HCT116 (cell line): ENCODE data around the gene NIM1K. TPM values are rescaled to one million over a fixed set of nuclear protein-coding genes. Genes with fewer than 3 reads are reported as not detected.

Source experiments
- ATAC-seq: fragments of 200-7000 bp; cut with Tn5 transposase; 2 replicates; pipeline ENCODE4 v1.9.1; 2020; ENCODE audit warnings: mild to moderate bottlenecking, moderate library complexity
- BruUV-seq: library from RNA; stranded (reverse); fragments of 400-500 nt; replicated peaks from 2 replicates; lab custom pipeline; 2021; lab: Mats Ljungman, UMichigan
- CTCF ChIA-PET: fragments of 300-600 bp; sonication (Branson Sonifier 250); formaldehyde crosslinking; loops from one replicate; lab custom pipeline; 2021; ENCODE audit warnings: antibody characterized with exemption; lab: Charles Lee
- POLR2A ChIA-PET: fragments of 300-600, 350-600 bp; sonication (Branson Sonifier 250); formaldehyde crosslinking; loops from one replicate; lab custom pipeline; 2021; ENCODE audit warnings: antibody characterized with exemption; lab: Charles Lee
- RAD21 ChIA-PET, 2 experiments: fragments of 300-600 bp; sonication (Branson Sonifier 250); formaldehyde crosslinking; loops; one replicate each; lab custom pipeline; 2023; ENCODE audit warnings: low total read pairs in 2 of 2; ENCODE audit not compliant: uncharacterized antibody in 2 of 2, unreplicated experiment in 2 of 2, low non-redundant PET in 1 of 2; lab: Charles Lee
- DNase-seq: peaks from one replicate; pipeline ENCODE4 v3.0.0-alpha.2; 2010; ENCODE audit warnings: low read depth, low spot score
- H2AFZ ChIP-seq: fragments of 200-600 bp; shearing (Covaris generic), sonication (generic); 2 replicates; pipeline ENCODE4 v1.6.1; 2017; ENCODE audit warnings: low read depth, mixed run types, mixed read lengths, antibody characterized with exemption, low read length; ENCODE audit not compliant: poor library complexity, severe bottlenecking
- H3K27ac ChIP-seq: 2 replicates; pipeline ENCODE4 v1.5.1; 2012; ENCODE audit warnings: low read depth, low read length
- H3K27me3 ChIP-seq: fragments of 200-600 bp; sonication (generic); 2 replicates; pipeline ENCODE4 v1.6.1; 2016; ENCODE audit warnings: mixed run types, low read length, mixed read lengths; ENCODE audit not compliant: insufficient read depth
- H3K36me3 ChIP-seq, 2 experiments: fragments of 200-500 bp in 1 of 2; fragments of 200-600 bp in 1 of 2; sonication (Bioruptor generic) in 1 of 2; sonication (generic) in 1 of 2; 2 replicates each; pipeline versions ENCODE4 v1.5.1 to v1.6.1; 2014 to 2016; ENCODE audit warnings: low read length in 2 of 2, inconsistent platforms in 1 of 2, mixed read lengths in 1 of 2, mixed run types in 1 of 2; ENCODE audit not compliant: insufficient read depth in 2 of 2, control insufficient read depth in 1 of 2
- H3K4me1 ChIP-seq, 2 experiments: fragments of 200-600 bp in 1 of 2; sonication (generic) in 1 of 2; 2 replicates each; pipeline versions ENCODE4 v1.5.1 to v1.6.1; 2012 to 2017; ENCODE audit warnings: low read length in 2 of 2, inconsistent platforms in 1 of 2, mild to moderate bottlenecking in 1 of 2, mixed read lengths in 1 of 2, mixed run types in 1 of 2, moderate library complexity in 1 of 2; ENCODE audit not compliant: insufficient read depth in 2 of 2, control insufficient read depth in 1 of 2
- H3K4me2 ChIP-seq: fragments of 200-600 bp; sonication (generic); 2 replicates; pipeline ENCODE4 v1.6.1; 2017; ENCODE audit warnings: mixed run types, low read length, mixed read lengths
- H3K4me3 ChIP-seq, 2 experiments: fragments of 200-600 bp in 1 of 2; sonication (generic) in 1 of 2; replicated peaks in 1 of 2; 2 replicates each; pipeline ENCODE4 v1.5.1; 2011 to 2016; ENCODE audit warnings: low read length in 2 of 2, control low read depth in 1 of 2, low read depth in 1 of 2, mild to moderate bottlenecking in 1 of 2, mixed read lengths in 1 of 2, mixed run types in 1 of 2
- H3K79me2 ChIP-seq: fragments of 200-600 bp; sonication (generic); 2 replicates; pipeline ENCODE4 v1.6.1; 2017; ENCODE audit warnings: mild to moderate bottlenecking, mixed run types, low read length, moderate library complexity, mixed read lengths; ENCODE audit not compliant: insufficient read depth
- H3K9ac ChIP-seq: fragments of 200-600 bp; sonication (generic); 2 replicates; pipeline ENCODE4 v1.6.1; 2016; ENCODE audit warnings: low read length, mixed read lengths
- H3K9me2 ChIP-seq: fragments of 200-600 bp; sonication (generic), shearing (Covaris generic); 2 replicates; pipeline ENCODE4 v1.6.1; 2017; ENCODE audit warnings: mixed run types, mild to moderate bottlenecking, moderate library complexity; ENCODE audit not compliant: insufficient read depth
- H3K9me3 ChIP-seq, 2 experiments: fragments of 200-500 bp in 1 of 2; fragments of 200-600 bp in 1 of 2; sonication (Bioruptor generic) in 1 of 2; sonication (generic) in 1 of 2; 2 replicates each; pipeline ENCODE4 v1.6.1; 2014 to 2017; ENCODE audit warnings: low read length in 2 of 2, mixed read lengths in 2 of 2, inconsistent platforms in 1 of 2, low read depth in 1 of 2, mild to moderate bottlenecking in 1 of 2, mixed run types in 1 of 2, moderate library complexity in 1 of 2; ENCODE audit not compliant: control insufficient read depth in 1 of 2, insufficient read depth in 1 of 2
- H4K20me1 ChIP-seq: fragments of 200-600 bp; sonication (generic), shearing (Covaris generic); 2 replicates; pipeline ENCODE4 v1.6.1; 2017; ENCODE audit warnings: mixed run types, mild to moderate bottlenecking, moderate library complexity; ENCODE audit not compliant: insufficient read depth
- EGR1 ChIP-seq: IDR thresholded peaks from 2 replicates; pipeline ENCODE4 v1.6.1; 2012; ENCODE audit warnings: low read depth
- FOSL1 ChIP-seq: IDR thresholded peaks from 2 replicates; pipeline ENCODE4 v1.6.1; 2012; ENCODE audit warnings: low read depth
- RAD21 ChIP-seq: IDR thresholded peaks from 2 replicates; pipeline ENCODE4 v1.6.1; 2012; ENCODE audit warnings: low read depth, mild to moderate bottlenecking
- REST ChIP-seq: IDR thresholded peaks from 2 replicates; pipeline ENCODE4 v1.6.1; 2012; ENCODE audit warnings: low read depth
- SP1 ChIP-seq: IDR thresholded peaks from 2 replicates; pipeline ENCODE4 v1.6.1; 2012; ENCODE audit warnings: low read depth
- YY1 ChIP-seq: IDR thresholded peaks from 2 replicates; pipeline ENCODE4 v1.6.1; 2011; ENCODE audit warnings: low read length, low read depth, moderate library complexity, mild to moderate bottlenecking; ENCODE audit not compliant: insufficient replicate concordance; ENCODE audit errors: extremely low read depth
- intact Hi-C: fragments of 100-400 bp; cut with micrococcal nuclease; formaldehyde crosslinking; loops from 2 replicates; pipeline ENCODE4 v1.10.0; 2022
- total RNA-seq: library from RNA; stranded (reverse); gene quantifications from one replicate; pipeline ENCODE4 v1.2.1, GENCODE V29; 2021; ENCODE audit not compliant: unreplicated experiment

The NIM1K gene
- total RNA-seq, 1 experiment from 2014 or later, result 0.44 TPM

DNA sequence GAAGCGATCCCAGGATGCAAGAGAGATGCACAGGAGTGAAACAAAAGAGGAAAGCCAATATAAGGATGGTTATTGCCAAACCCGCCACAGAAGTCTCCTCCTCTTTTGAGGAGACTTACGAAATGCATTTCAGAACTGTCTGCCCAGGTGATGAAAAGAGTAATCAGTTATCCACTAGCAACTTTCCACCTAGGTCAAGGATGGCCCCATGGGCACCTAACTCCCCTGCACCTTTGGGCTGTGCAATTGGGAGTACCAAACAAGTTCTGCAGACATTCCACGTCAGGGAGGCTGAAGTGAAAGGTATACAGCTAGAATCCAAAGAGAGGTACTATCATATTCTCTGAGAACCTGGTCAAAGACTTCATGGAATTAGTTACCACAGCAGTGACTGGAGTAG is 95.5 kb downstream of the NIM1K start:
- BruUV-seq, result no TSS peak

More for the DNA sequence above, 95.5 kb downstream of the NIM1K start:
- Histone ChIP-seq H3K9me2 (no peaks in the 10 kb centered on the region), H3K36me3 (peaks cover 10 to 13% of the 10 kb centered on the region in 2 experiments; a peak in 2 of 4 replicates), H3K4me2 (no peak overlapping the region), H3K27me3 (no peaks in the 10 kb centered on the region), H3K9ac (no peak overlapping the region), H3K9me3 (no peaks in the 10 kb centered on the region), H3K79me2 (no peaks in the 10 kb centered on the region), H3K27ac (no peak overlapping the region), H3K4me1 (no peaks in the 10 kb centered on the region), H3K4me3 (no peak overlapping the region), H2AFZ (no peak overlapping the region), H4K20me1 (no peaks in the 10 kb centered on the region)
- ATAC-seq, result no peak
- no peak for DNase-seq
- intact Hi-C loops, result no loop called here
- TF ChIP-seq SP1, result no peak
- no peak for TF ChIP-seq RAD21
- TF ChIP-seq FOSL1, result no peak
- no peak for TF ChIP-seq EGR1
- no peak for TF ChIP-seq YY1
- no peak for TF ChIP-seq REST
- RAD21 ChIA-PET, result no interaction called here
- POLR2A ChIA-PET, result no interaction called here
- CTCF ChIA-PET, result no interaction called here
